Measurements from ENCODE around the gene TSEN15.
"Not testable (repeated sequence)": the region's sequence is repeated elsewhere in the genome, so short reads cannot be mapped to it uniquely, and the experiment has no call there.

GRCh38 chr1:184096580-184096979 lies 45.0 kb downstream of the TSEN15 start:
- TF ChIP-seq CTCF, POLR2A, POLR2AphosphoS5 (IDR thresholded peaks at IDR 0.05): not testable (repeated sequence)

Measured in transverse colon (tissue), 4 donors.